ENCODE data around the gene SMYD3. TPM values are rescaled to one million over a fixed set of nuclear protein-coding genes. Genes with fewer than 3 reads are reported as not detected.

SMYD3 gene
- total RNA-seq, 5 donors from 2014 or later (not counting 1 experiment from before 2014, with no cell fraction given) = 17.7 to 37.8 (median 21.9) TPM

- no peak for ATAC-seq (replicated peaks in 1 of 4)
- Mint-ChIP-seq H3K4me3 (no peak overlapping the region), H3K9me3 (no peaks in the 10 kb centered on the region), H3K36me3 (peaks cover 21% of the 10 kb centered on the region), H3K4me1 (peaks cover 0 to 2% (median 0%) of the 10 kb centered on the region in 3 donors), H3K27me3 (no peaks in the 10 kb centered on the region), H3K27ac (no peak overlapping the region)
- CTCF ChIA-PET = interaction anchor here in 1 of 2 donors (0.6 kb wide), 1 partner anchor 1521 kb away, joined by 4 read pairs; no protein-coding TSS in a partner anchor
- H3K27me3 ChIP-seq (replicated peaks in 1 of 2; ENCODE audit: control insufficient read depth in 2 of 2, extremely low read depth in 1 of 2, insufficient read depth in 2 of 2, low read length in 1 of 2) = no peaks in the 10 kb centered on the region
- H3K36me3 ChIP-seq (ENCODE audit: control insufficient read depth in 2 of 2, extremely low read depth in 1 of 2, insufficient read depth in 1 of 2, low read length in 1 of 2) = peaks cover 0 to 3% of the 10 kb centered on the region in 2 donors
- H3K4me3 ChIP-seq (ENCODE audit: control insufficient read depth in 1 of 2, extremely low read depth in 1 of 2, low read length in 1 of 2) = no peak overlapping the region
- WGBS (ENCODE audit: insufficient coverage) = no CpG with 5 or more reads among the region's 4 CpGs
- H3K4me1 ChIP-seq (ENCODE audit: control insufficient read depth in 1 of 2, extremely low read depth in 1 of 2, insufficient read depth in 2 of 2, low read length in 2 of 2) = no peaks in the 10 kb centered on the region
- POLR2A ChIA-PET = no interaction called here
- no peak for DNase-seq
- no peak overlapping the region for H3K27ac ChIP-seq (ENCODE audit: low read length)
- no peaks in the 10 kb centered on the region for H3K9me3 ChIP-seq
Measured at GRCh38 chr1:246317332-246318035, 189.6 kb downstream of the SMYD3 start.

DNA sequence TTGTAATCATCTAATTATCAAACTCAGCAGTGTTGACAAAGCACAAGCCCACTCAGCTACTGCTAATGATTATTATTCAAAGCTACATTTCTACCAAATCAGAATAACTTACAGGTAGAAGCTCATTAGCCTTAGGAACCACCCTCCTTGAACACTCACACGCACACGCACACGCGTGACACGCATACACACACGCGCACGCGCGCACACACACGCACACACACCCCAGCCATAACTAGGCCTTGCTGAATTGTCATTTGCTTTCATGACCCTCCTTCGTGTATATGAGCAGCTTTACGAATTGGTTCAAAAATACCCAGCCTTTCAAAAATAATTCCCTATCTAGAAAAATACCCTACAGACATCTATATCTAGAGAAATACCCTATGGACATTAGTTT is 195.6 kb downstream of the SMYD3 start:
- no peaks in the 10 kb centered on the region for H3K9me3 ChIP-seq
- H3K4me3 ChIP-seq (ENCODE audit: control insufficient read depth in 1 of 2, extremely low read depth in 1 of 2, low read length in 1 of 2) = no peak overlapping the region
- H3K36me3 ChIP-seq (ENCODE audit: control insufficient read depth in 2 of 2, extremely low read depth in 1 of 2, insufficient read depth in 1 of 2, low read length in 1 of 2) = peaks cover 0 to 3% of the 10 kb centered on the region in 2 donors
- no peak for DNase-seq
- H3K36me3 Mint-ChIP-seq = peaks cover 45% of the 10 kb centered on the region
- H3K4me1 ChIP-seq (ENCODE audit: control insufficient read depth in 1 of 2, extremely low read depth in 1 of 2, insufficient read depth in 2 of 2, low read length in 2 of 2) = no peaks in the 10 kb centered on the region
- ChIA-PET POLR2A (interaction anchor here in 1 of 2 donors (0.6 kb wide), 1 partner anchor 13 kb away, joined by 7 read pairs; no protein-coding TSS in a partner anchor), CTCF (no interaction called here)
- ATAC-seq (replicated peaks in 1 of 4) = no peak
- no peaks in the 10 kb centered on the region for H3K27me3 Mint-ChIP-seq
- H3K4me3 Mint-ChIP-seq = no peak overlapping the region
- H3K27ac ChIP-seq (ENCODE audit: low read length) = no peak overlapping the region
- 99% methylated on average over 11 of the region's 13 CpGs for WGBS (ENCODE audit: insufficient coverage)
- H3K27ac Mint-ChIP-seq = no peak overlapping the region
- no peaks in the 10 kb centered on the region for H3K27me3 ChIP-seq (replicated peaks in 1 of 2; ENCODE audit: control insufficient read depth in 2 of 2, extremely low read depth in 1 of 2, insufficient read depth in 2 of 2, low read length in 1 of 2)
- H3K9me3 Mint-ChIP-seq = no peaks in the 10 kb centered on the region
- no peaks in the 10 kb centered on the region for H3K4me1 Mint-ChIP-seq

- peaks cover 0 to 3% of the 10 kb centered on the region in 2 donors for H3K36me3 ChIP-seq (ENCODE audit: control insufficient read depth in 2 of 2, extremely low read depth in 1 of 2, insufficient read depth in 1 of 2, low read length in 1 of 2)
- peaks cover 42% of the 10 kb centered on the region for H3K36me3 Mint-ChIP-seq
- H3K4me3 ChIP-seq (ENCODE audit: control insufficient read depth in 1 of 2, extremely low read depth in 1 of 2, low read length in 1 of 2) = no peak overlapping the region
- H3K9me3 Mint-ChIP-seq = no peaks in the 10 kb centered on the region
- no peak overlapping the region for H3K27ac Mint-ChIP-seq
- DNase-seq (no peak), ATAC-seq (replicated peaks in 1 of 4) (no peak)
- H3K4me1 ChIP-seq (ENCODE audit: control insufficient read depth in 1 of 2, extremely low read depth in 1 of 2, insufficient read depth in 2 of 2, low read length in 2 of 2) = no peaks in the 10 kb centered on the region
- no peak overlapping the region for H3K27ac ChIP-seq (ENCODE audit: low read length)
- no peaks in the 10 kb centered on the region for H3K27me3 ChIP-seq (replicated peaks in 1 of 2; ENCODE audit: control insufficient read depth in 2 of 2, extremely low read depth in 1 of 2, insufficient read depth in 2 of 2, low read length in 1 of 2)
- no peak overlapping the region for H3K4me3 Mint-ChIP-seq
- POLR2A ChIA-PET = no interaction called here
- no peaks in the 10 kb centered on the region for H3K9me3 ChIP-seq
- no peaks in the 10 kb centered on the region for H3K4me1 Mint-ChIP-seq
- no peaks in the 10 kb centered on the region for H3K27me3 Mint-ChIP-seq
- WGBS (ENCODE audit: insufficient coverage) = no CpG with 5 or more reads among the region's 3 CpGs
- CTCF ChIA-PET = no interaction called here
Measured at GRCh38 chr1:246309247-246309884, 197.7 kb downstream of the SMYD3 start.

GRCh38 chr1:246308533-246309075 is 198.5 kb downstream of the SMYD3 start:
- CTCF ChIA-PET = interaction anchor here in 1 of 2 donors (0.6 kb wide), 1 partner anchor 93 kb away, joined by 4 read pairs; no protein-coding TSS in a partner anchor

GRCh38 chr1:246306415-246307037 is 200.6 kb downstream of the SMYD3 start:
- Mint-ChIP-seq H3K36me3 (peaks cover 29% of the 10 kb centered on the region), H3K27me3 (no peaks in the 10 kb centered on the region), H3K4me1 (no peaks in the 10 kb centered on the region), H3K4me3 (no peak overlapping the region), H3K27ac (no peak overlapping the region), H3K9me3 (no peaks in the 10 kb centered on the region)
- Histone ChIP-seq H3K27ac (ENCODE audit: low read length) (no peak overlapping the region), H3K9me3 (no peaks in the 10 kb centered on the region), H3K4me3 (ENCODE audit: control insufficient read depth in 1 of 2, extremely low read depth in 1 of 2, low read length in 1 of 2) (no peak overlapping the region), H3K4me1 (ENCODE audit: control insufficient read depth in 1 of 2, extremely low read depth in 1 of 2, insufficient read depth in 2 of 2, low read length in 2 of 2) (no peaks in the 10 kb centered on the region), H3K27me3 (replicated peaks in 1 of 2; ENCODE audit: control insufficient read depth in 2 of 2, extremely low read depth in 1 of 2, insufficient read depth in 2 of 2, low read length in 1 of 2) (no peaks in the 10 kb centered on the region), H3K36me3 (ENCODE audit: control insufficient read depth in 2 of 2, extremely low read depth in 1 of 2, insufficient read depth in 1 of 2, low read length in 1 of 2) (no peaks in the 10 kb centered on the region)
- ChIA-PET CTCF (no interaction called here), POLR2A (interaction anchor here in 1 of 2 donors (0.6 kb wide), 1 partner anchor 161 kb away, joined by 3 read pairs; no protein-coding TSS in a partner anchor)
- no peak for DNase-seq
- no CpG with 5 or more reads among the region's 3 CpGs for WGBS (ENCODE audit: insufficient coverage)
- ATAC-seq (replicated peaks in 1 of 4) = no peak

More at GRCh38 chr1:246308533-246309075, 198.5 kb downstream of the SMYD3 start:
- no peaks in the 10 kb centered on the region for H3K9me3 ChIP-seq
- no peaks in the 10 kb centered on the region for H3K27me3 Mint-ChIP-seq
- H3K4me1 ChIP-seq (ENCODE audit: control insufficient read depth in 1 of 2, extremely low read depth in 1 of 2, insufficient read depth in 2 of 2, low read length in 2 of 2) = no peaks in the 10 kb centered on the region
- H3K9me3 Mint-ChIP-seq = no peaks in the 10 kb centered on the region
- ATAC-seq (replicated peaks in 1 of 4) (no peak), DNase-seq (no peak)
- POLR2A ChIA-PET = no interaction called here
- peaks cover 0 to 3% of the 10 kb centered on the region in 2 donors for H3K36me3 ChIP-seq (ENCODE audit: control insufficient read depth in 2 of 2, extremely low read depth in 1 of 2, insufficient read depth in 1 of 2, low read length in 1 of 2)
- H3K4me3 Mint-ChIP-seq = no peak overlapping the region
- H3K27ac Mint-ChIP-seq = no peak overlapping the region
- no peaks in the 10 kb centered on the region for H3K27me3 ChIP-seq (replicated peaks in 1 of 2; ENCODE audit: control insufficient read depth in 2 of 2, extremely low read depth in 1 of 2, insufficient read depth in 2 of 2, low read length in 1 of 2)
- H3K4me3 ChIP-seq (ENCODE audit: control insufficient read depth in 1 of 2, extremely low read depth in 1 of 2, low read length in 1 of 2) = no peak overlapping the region
- H3K27ac ChIP-seq (ENCODE audit: low read length) = no peak overlapping the region
- WGBS (ENCODE audit: insufficient coverage) = no CpG with 5 or more reads among the region's 3 CpGs
- H3K4me1 Mint-ChIP-seq = no peaks in the 10 kb centered on the region
- H3K36me3 Mint-ChIP-seq = peaks cover 42% of the 10 kb centered on the region

- CTCF ChIA-PET = no interaction called here
- Mint-ChIP-seq H3K27me3 (no peaks in the 10 kb centered on the region), H3K4me3 (no peak overlapping the region), H3K9me3 (no peaks in the 10 kb centered on the region), H3K27ac (no peak overlapping the region), H3K4me1 (no peaks in the 10 kb centered on the region), H3K36me3 (peaks cover 31% of the 10 kb centered on the region)
- ATAC-seq (replicated peaks in 1 of 4) (no peak), DNase-seq (no peak)
- POLR2A ChIA-PET = no interaction called here
- WGBS (ENCODE audit: insufficient coverage) = no CpG with 5 or more reads among the region's 5 CpGs
- Histone ChIP-seq H3K27me3 (replicated peaks in 1 of 2; ENCODE audit: control insufficient read depth in 2 of 2, extremely low read depth in 1 of 2, insufficient read depth in 2 of 2, low read length in 1 of 2) (no peaks in the 10 kb centered on the region), H3K4me1 (ENCODE audit: control insufficient read depth in 1 of 2, extremely low read depth in 1 of 2, insufficient read depth in 2 of 2, low read length in 2 of 2) (no peaks in the 10 kb centered on the region), H3K36me3 (ENCODE audit: control insufficient read depth in 2 of 2, extremely low read depth in 1 of 2, insufficient read depth in 1 of 2, low read length in 1 of 2) (no peaks in the 10 kb centered on the region), H3K9me3 (no peaks in the 10 kb centered on the region), H3K4me3 (ENCODE audit: control insufficient read depth in 1 of 2, extremely low read depth in 1 of 2, low read length in 1 of 2) (no peak overlapping the region), H3K27ac (ENCODE audit: low read length) (no peak overlapping the region)
Measured at GRCh38 chr1:246304484-246305259, 202.4 kb downstream of the SMYD3 start.
